ENCODE data around the gene GSTA2. TPM values are rescaled to one million over a fixed set of nuclear protein-coding genes. Genes with fewer than 3 reads are reported as not detected.

The GSTA2 gene
- total RNA-seq, 1 donor, result not detected

DNA sequence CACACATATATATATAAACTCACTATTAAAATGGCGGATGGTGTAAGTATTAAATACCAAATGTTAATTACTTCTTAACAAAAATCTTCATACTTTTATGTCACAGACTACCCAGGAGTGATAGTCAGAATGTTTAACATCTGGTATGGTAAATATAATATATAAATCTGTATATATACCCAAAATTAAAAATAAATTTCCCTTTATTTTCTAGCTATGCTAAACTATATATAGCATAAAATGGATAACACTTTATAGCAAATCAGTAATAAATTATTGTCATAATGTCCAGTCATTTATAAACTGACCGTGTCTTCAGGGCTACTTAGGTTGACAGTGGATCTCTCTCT is 37.1 kb downstream of the GSTA2 start:
- H3K4me3 ChIP-seq (ENCODE audit: low read depth, low read length), result no peak overlapping the region
- TF ChIP-seq, protein P1, sequence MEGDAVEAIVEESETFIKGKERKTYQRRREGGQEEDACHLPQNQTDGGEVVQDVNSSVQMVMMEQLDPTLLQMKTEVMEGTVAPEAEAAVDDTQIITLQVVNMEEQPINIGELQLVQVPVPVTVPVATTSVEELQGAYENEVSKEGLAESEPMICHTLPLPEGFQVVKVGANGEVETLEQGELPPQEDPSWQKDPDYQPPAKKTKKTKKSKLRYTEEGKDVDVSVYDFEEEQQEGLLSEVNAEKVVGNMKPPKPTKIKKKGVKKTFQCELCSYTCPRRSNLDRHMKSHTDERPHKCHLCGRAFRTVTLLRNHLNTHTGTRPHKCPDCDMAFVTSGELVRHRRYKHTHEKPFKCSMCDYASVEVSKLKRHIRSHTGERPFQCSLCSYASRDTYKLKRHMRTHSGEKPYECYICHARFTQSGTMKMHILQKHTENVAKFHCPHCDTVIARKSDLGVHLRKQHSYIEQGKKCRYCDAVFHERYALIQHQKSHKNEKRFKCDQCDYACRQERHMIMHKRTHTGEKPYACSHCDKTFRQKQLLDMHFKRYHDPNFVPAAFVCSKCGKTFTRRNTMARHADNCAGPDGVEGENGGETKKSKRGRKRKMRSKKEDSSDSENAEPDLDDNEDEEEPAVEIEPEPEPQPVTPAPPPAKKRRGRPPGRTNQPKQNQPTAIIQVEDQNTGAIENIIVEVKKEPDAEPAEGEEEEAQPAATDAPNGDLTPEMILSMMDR (IDR thresholded peaks at IDR 0.05; ENCODE audit: insufficient read depth, low read depth, low read length), result no peak
- no peak for DNase-seq (ENCODE audit: low read depth)

DNA sequence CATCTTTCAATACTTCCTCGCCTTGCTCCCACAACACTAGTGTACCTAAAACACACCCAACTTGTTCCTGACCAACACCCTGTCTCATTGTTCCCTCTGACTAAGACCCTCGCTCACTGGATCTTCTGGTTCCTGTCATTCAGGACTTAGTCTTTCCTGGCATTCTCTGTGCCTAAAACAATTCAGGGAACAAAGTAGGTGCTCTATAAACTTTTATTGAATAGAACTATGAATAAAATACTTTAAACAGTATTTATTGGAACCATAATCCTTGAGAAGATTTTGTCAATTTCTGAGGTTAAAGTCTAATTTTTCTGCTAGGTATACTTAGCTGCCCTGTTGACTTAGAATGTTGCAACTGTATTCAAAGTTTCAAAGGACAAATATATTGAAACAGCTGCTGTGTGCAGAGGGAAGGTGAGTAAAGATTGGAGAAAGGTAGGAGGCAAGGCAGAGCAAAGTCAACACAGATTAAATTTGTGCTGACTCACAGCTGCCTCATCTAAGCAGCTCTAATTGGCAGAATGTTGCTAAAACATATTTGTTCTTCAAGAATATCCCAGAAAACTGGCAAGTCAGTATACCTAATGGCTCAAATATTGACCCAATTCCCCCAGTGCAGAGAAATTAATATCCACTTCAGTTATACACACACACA is 37.6 kb downstream of the GSTA2 start:
- H3K4me3 ChIP-seq (ENCODE audit: low read depth, low read length), result no peak overlapping the region
- TF ChIP-seq, protein P1 (IDR thresholded peaks at IDR 0.05; ENCODE audit: insufficient read depth, low read depth, low read length), result no peak
- no peak for DNase-seq (ENCODE audit: low read depth)

DNA sequence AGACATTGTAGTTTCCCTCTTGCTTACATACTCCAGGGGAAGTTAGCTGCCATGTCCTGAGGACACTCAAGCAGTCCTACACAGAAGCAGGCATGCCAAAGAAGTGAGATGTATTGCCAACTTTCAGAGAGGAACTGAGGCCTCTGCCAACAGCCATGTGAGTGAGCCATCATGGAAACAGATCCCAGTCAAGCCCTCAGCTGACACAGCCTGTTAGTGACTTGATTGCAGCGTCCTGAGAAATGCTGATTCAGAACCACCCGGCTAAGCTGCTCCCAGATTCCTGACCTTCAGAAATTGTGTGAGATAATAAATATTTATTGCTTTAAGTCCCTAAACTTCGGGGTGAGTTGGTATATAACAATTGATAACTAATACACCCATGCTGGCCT is 38.1 kb downstream of the GSTA2 start:
- no peak for DNase-seq (ENCODE audit: low read depth)
- no peak overlapping the region for H3K4me3 ChIP-seq (ENCODE audit: low read depth, low read length)

DNA sequence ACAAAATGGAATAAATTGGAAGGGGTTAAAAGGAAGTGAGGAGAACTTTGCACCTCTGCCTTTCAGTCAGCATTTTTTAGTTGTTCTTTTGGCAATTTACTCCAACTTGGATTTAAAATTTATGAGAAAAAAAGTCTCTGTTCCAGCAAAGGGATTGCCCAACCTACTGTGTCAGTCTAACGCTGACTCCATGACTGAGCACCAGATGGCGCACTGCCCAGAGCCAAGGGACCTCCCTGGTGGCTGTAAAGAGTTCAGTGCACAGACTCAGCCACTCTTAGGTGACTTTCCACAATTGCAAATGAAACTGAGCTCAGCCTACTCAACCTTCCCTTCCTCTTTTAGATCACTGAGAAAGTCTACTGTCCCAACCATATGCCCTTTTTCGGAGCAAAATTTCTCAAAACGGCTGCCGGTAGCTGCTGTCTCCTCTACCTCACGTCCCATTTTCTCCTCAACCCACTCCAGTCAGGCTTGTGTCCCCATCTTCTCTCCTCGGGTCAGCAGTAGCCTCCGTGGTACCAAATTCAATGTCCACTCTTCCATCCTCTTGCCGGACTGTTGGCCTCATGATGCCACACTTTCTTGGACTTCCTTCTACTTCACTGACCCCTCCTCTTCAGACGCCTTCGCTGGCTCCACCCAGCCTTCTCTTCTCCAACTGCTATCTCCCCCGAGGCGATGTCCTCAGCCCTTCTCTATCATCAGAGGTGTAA is 38.7 kb downstream of the GSTA2 start:
- TF ChIP-seq, protein P1 (IDR thresholded peaks at IDR 0.05; ENCODE audit: insufficient read depth, low read depth, low read length), result peak; percentile 66
- peak; percentile 72 for DNase-seq (ENCODE audit: low read depth)
- no peak overlapping the region for H3K4me3 ChIP-seq (ENCODE audit: low read depth, low read length)

More for the DNA sequence above, 38.1 kb downstream of the GSTA2 start:
- TF ChIP-seq, protein P1 (IDR thresholded peaks at IDR 0.05; ENCODE audit: insufficient read depth, low read depth, low read length), result no peak

DNA sequence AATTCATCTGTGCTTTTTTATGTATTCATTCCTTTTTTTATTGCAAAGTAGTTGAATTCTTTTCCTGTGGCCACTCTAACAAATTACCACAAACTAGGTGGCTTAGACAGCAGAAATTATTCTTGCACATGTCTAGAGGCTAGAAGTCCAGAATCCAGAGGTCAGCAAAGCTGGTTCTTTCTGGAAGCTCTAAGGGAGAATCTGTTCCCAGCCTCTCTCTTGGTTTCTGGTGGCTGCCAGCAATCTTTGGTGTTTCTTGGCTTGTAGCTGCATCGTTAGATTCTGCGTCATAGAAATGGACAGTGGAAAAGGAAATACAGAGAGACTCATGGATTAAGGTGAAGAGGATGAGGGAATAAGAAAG is 39.3 kb downstream of the GSTA2 start:
- no peak overlapping the region for H3K4me3 ChIP-seq (ENCODE audit: low read depth, low read length)
- TF ChIP-seq, protein P1 (IDR thresholded peaks at IDR 0.05; ENCODE audit: insufficient read depth, low read depth, low read length), result no peak
- peak; percentile 56 for DNase-seq (ENCODE audit: low read depth)

DNA sequence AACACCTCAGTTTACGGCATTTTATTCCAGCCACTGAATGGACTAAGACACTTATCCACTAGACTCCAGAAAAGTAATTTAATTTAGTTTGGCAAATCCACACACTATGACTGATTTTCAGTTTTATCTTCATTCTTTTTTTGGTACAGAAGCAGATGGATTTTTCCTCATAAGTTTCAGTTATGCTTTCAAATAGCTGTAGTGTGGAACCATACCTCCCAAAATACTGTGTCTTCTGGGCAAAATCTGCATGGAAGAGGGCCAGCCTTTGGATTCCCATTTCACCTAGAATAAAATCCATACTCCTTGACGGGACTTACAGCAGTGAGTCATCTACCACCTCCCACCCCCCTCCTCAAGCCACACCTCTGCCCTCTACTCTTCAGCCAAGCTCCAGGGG is 43.0 kb downstream of the GSTA2 start:
- no peak overlapping the region for H3K4me3 ChIP-seq (ENCODE audit: low read depth, low read length)
- TF ChIP-seq, protein P1 (IDR thresholded peaks at IDR 0.05; ENCODE audit: insufficient read depth, low read depth, low read length), result no peak
- DNase-seq (ENCODE audit: low read depth), result no peak

All from fibroblast of villous mesenchyme (primary cell).